HG02678 (cell line): ENCODE measurements around the gene KIF26B.

ENCODE experiments used
- ATAC-seq: cut with Tn5 transposase; IDR thresholded peaks from one replicate; pipeline ENCODE4 v1.9.1; 2021; ENCODE audit warnings: mild to moderate bottlenecking, moderate library complexity; ENCODE audit not compliant: unreplicated experiment

Gene KIF26B

GRCh38 chr1:245409341-245410195, 254.8 kb downstream of the KIF26B start:
- no peak for ATAC-seq

DNA sequence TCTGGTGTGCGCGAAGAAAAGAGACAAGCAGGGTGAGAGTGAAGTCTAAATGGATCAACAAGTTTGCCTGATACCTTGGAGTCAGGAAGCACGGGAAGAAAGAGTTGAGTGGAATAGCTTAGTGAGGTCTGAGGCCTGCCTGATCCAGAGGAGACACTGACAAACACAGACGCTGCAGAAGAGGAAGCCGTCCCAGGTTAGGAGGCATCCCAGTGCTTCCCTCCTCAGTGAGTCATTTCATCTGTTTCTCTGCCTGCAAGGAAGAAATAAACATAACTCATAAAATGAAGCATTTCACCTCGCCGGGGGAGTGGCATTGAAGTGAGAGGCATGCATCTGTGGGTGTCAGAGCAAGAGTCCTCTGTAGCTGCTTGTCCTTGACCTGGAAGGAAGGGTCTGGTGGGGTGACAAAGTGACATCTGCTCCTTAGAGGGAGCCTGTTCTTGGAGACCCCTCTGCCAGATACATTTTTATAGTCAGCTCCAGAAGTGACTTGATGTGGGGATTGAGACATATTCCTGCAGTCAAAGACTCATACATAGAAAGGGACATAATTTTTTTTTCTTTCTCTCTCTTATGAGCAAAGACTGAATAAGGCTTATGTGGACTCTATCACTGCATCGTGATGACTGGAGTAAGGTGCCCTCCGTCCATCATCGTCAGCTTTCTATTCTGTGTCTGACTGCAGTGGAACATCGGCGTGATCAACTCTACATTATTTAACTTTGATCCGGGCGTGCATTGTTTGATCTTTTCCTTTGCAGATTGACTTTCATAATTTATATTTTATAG, 256.7 kb downstream of the KIF26B start:
- no peak for ATAC-seq

DNA sequence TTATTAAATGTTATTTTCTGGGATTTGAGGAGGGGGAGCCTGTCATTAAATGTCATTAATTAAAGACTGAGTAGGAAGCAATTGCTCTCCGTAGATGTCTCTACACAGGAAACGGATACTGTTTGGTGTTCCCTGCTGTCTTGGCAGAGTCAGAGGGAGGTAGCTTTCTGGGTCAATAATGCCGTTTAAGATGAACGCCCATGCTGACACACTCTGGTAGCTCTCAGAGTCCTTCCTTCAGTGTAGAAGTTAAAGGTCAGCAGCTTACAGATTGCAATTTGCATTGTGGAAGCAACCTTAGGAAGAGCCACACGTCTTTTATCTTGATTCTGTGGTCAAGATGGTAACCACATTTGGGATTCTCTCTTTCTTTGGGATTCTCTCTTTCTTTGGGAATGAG, 257.5 kb downstream of the KIF26B start:
- no peak for ATAC-seq

DNA sequence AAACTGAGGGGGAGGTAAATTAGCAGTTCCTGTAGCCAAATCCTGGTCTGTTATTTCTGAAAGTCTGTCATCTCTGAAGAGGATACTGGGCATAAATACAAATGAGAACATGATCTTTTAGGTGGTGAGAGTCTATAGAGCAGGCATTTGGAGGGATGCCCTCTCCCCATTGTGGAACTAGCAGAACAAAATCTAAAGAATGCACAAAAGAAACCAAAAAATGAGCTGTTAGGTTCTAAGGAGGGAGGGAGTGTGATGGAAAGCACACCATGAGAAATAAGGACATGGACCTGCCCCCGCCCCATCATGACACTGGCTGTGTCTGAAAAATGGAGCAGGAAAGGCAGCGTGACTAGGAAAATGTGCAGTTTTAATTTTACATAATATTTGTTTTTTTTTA, 262.0 kb downstream of the KIF26B start:
- ATAC-seq: no peak

DNA sequence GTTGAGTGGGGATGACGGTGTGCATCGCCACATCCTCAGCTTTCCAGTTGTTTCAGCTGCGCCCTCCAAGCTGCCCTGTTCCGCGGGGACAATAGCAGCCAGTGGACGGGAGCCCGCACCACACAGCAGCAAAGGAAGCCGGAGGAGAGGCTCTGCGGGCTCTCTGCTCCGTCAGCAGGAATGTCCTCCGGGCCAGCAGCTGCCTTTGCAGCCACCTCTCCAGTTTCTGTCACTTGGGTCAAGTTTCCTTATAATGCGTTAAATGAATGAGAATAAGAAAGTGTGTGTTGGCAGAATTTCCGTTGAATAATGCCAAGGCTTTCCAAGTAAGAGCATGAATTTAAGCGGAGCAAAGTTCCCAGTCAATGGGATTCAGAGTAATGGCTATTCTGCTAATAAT, 263.3 kb downstream of the KIF26B start:
- ATAC-seq: no peak

DNA sequence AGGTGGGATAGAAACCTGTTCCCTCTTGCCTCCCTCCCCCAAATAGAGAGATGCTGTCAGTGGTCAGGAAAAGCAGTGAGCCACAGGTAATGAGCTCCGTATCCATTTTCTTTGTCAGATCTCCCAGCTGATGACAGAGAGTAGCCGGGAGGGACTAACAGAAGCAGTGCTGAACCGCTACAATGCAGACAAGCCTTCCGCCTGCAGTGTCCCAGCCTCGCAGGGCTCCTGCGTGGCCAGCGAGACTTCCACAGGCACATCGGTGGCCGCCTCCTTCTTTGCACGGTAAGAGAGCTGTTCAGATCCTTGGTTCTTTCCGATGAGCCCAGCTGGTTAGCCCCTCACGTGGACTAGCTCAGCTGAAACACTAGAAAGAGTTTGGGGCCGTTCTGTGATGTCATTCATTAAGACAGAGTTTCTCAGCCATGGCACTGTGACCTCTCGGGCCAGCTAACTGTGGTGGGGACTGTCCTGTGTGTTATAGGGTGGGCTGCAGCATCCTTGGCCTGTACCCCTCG, 264.7 kb downstream of the KIF26B start:
- no peak for ATAC-seq

DNA sequence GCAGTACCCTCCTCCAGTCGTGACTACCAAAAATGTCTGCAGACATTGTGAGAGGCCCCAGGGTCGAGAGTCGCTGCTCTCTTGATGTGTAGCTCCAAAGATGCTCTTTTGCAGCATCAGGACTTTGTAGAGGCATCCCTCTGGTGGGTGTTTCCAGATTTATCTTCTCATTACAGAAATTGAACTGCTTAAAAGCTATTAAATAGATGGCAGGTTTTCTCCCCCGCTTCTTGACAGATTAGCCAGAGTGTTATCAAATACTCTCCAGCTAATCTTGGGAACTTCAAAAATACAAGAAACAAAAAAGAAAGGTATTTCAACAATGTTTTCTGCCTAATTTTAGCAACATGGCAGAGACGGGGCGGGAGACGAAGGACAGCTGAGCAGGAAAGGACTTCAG, 265.2 kb downstream of the KIF26B start:
- no peak for ATAC-seq

DNA sequence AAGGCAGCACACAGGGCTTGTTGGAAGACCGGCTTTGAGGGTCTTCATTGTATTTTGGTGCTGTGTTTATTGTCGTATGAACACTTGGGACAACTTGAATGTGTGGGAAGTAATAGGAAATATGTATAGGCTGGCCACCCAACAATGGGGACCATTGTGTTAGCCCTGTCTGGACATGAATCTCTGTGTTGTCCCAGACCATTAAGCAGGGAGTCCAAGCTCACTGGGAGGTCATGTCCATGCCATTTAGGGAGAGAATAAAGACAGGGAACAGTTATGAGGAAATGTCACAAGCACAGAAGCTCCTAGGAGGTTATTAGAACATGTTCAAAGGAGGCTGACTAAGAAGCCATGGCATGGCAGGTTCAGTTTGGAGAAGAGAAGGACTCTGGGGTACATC, 266.1 kb downstream of the KIF26B start:
- no peak for ATAC-seq

- no peak for ATAC-seq
Observed at GRCh38 chr1:245428681-245429080, 273.9 kb downstream of the KIF26B start.

DNA sequence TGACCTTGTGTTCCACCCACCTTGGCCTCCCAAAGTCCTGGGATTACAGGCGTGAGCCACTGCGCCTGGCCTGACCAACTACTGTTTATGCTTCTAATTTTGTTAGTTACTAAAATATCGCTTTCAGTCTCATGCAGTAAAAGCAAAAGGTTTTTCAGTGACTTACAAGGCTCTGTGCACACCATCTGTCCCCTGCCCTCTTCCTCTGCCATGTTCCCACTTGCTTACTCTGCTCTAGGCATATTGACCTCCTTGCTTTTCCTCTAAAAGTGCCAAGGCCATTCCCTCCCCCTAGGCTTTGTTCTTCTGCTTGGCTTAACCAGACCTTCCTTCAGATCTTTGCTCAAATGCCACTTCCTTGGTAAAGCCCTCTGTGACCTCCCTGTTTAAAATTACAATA, 276.9 kb downstream of the KIF26B start:
- ATAC-seq: no peak

DNA sequence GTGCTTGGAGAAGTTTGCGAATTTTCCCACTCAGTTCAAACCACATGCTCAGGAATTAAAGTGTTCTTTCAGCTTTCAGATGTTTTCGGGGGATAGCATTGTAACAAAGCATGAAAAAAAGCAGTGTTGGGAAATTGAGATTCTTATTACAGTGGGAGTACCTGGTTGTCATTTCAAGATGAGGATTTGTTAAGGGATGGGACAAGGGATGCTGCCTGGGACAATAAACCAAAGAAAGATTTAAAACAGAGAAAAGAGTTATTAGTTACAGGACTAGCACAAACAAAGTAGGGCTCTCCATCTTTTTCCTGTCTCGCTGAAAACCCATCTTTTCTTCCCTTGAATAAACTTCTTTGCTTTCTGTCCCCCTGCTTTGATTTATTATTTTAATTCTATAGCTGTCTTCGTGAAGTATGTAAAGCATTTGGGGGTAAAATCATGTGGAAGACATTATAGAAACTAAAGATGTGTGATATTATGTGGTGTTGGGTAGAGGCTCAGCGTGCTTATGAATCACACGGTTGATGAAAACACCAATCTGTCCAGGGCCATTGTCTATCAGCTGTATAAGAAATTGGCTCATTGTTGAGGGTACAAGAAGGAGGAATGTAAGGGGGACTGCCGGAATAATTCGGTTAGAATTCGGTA, 277.6 kb downstream of the KIF26B start:
- ATAC-seq: no peak

- no peak for ATAC-seq
Observed at GRCh38 chr1:245433561-245433960, 278.8 kb downstream of the KIF26B start.

DNA sequence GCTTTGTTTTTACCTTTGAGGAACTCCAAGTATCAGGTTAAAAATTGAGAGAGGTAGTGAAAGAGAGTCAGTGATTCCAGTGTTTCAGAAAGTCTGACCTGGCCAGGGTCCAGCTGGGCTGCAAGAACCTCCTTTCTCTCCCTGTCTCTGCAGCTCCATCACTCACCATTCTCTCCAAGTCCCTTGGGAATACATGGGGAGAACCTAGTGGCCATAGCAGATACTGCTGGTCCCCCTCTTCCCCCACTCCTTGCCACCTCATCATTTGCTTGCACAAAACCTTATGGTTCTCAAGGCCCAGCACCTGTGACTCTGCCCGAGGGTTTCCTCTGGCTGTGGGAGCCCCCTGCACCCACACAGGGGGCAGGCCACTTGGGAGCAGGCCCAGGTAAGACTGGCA, 279.5 kb downstream of the KIF26B start:
- ATAC-seq: no peak

DNA sequence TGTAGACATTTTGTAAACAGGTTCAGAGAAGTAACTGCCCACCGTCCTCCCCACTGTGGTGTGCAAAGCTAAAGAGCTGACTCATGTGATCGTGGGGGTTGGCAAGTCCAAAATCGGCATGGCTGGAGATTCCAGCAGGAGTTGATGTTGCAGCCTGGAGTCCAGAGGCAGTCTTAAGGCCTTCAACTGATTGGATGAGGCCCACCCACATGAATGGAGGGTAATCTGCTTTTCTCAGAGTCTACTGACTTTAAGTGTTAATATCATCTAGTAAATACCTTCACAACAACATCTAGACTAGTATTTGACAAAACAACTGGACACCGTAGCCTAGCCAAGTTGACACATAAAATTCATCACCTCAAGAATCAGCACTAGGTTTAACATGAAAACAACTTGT, 281.6 kb downstream of the KIF26B start:
- ATAC-seq: no peak

DNA sequence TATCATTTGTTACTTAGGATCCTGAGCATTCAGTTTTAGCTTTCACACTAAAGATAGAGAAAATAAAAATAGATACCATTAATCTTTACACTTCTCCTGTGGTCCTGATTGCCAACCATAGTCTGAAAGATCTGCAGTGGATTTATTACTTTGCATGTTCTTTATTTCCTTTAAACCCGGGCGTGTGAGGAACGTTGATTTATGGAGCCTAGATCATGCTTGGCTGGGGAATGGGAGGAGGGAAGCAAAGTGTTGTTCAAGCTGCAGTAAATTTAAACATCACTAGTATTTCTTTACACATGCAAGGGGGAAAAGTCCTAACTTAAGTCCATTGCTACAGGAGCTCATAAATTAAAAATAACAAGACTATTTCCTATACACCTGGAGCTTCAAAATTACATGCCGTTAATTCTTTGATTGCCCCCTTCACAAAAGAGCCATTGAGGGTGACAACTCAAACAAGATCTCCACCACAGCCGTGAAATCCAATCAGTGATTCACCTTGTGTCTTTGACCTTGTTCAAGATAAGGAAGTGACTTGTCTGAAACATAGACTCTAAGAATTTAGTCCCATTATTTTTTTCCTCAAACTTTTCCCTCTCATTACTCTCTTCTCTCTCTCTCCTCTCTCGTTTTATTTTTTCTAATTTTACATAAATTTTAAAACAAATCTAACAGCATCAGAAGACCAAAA, 282.7 kb downstream of the KIF26B start:
- no peak for ATAC-seq

DNA sequence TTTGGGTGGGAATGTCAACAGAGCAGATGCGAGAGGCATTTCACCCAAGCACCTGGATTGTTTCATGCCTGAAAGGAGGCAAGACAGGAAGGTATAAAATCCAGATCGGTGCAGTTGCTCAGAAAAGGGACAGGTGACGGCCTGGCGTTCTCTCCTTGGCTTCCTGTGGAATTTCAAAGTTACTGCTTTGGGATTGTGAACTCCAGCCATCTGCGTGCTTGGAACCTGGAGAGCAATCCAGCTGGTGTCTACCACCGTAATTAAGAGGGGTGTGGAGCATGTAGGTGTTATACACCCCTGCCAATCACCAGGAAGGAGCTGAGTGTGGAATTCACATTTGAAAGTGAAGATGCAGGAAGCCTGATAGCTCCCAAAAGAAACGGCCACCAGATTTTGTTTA, 286.1 kb downstream of the KIF26B start:
- no peak for ATAC-seq

DNA sequence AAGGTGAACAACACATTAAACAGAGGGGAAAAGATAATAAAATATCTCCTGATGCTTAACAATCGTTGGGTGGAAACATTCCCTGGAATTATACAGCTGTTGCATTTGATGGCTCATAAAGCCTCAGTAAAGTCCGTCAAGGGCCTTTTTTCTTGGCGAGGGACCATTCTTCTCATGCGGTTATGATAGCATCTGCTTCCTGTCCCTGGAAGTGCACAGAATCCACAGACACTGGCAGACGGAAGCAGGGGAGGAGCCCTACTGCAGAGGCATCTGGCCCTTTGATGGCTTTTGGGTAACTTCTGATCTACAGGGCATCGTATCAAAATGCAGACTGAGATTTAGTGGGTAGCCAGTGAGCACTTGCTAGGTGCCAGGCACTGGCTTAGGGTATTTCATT, 286.9 kb downstream of the KIF26B start:
- no peak for ATAC-seq

- ATAC-seq: no peak
Observed at GRCh38 chr1:245444147-245444828, 289.5 kb downstream of the KIF26B start.

DNA sequence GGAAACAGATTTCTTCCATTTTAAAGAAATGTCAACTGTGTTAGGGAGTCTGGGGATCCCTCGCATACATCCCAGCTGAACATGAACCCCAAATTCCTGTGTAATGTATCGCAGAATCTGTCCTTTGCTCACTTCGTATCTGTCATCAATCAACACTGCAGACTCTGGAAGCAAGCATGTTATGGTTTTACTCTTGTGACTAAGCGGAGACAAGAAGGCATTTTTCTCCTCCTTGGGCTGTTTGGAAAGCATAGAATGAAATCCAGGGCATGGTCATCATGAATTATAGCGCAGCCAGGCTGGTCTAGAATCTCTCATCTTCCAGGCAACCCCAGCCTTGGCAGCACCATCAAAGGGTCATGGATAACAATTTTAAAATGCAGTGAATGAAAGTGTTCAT, 290.2 kb downstream of the KIF26B start:
- no peak for ATAC-seq

DNA sequence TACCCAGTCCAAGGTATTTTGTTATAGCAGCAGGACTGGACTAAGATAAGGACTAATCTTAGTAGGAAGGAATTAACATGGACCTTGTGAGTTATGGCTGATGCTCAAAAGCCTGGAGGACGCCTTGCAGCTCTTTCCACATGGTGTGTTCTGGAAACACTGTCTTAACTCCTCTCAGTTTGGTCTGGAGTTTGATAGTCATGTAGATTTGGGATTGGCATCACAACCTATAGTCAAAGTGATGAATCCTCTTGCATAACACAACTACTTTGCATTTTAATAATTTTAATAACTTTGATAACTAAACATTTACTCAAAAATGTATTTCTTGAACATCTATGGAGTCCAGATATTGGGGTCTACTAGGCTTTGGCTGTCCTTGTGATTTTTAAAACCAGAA, 293.7 kb downstream of the KIF26B start:
- no peak for ATAC-seq
